ENCODE results near the gene P2RY12. TPM values are rescaled to one million over a fixed set of nuclear protein-coding genes. Genes with fewer than 3 reads are reported as not detected.

The P2RY12 gene
- total and polyA plus RNA-seq, 9 of the 15 experiments (the other 6 are each of a cell fraction or from before 2014, with no cell fraction given) = not detected

GRCh38 chr3:151372063-151372820, 12.3 kb downstream of the P2RY12 start:
- Histone ChIP-seq H3K4me2 (ENCODE audit: insufficient read depth, low read length) (no peak overlapping the region), H3K9me1 (ENCODE audit: control insufficient read depth, insufficient read depth, low read length) (no peaks in the 10 kb centered on the region), H3K4me1 (replicated peaks in 1 of 2; ENCODE audit: control insufficient read depth in 2 of 2, insufficient read depth in 2 of 2, low read length in 2 of 2) (no peaks in the 10 kb centered on the region), H3K36me3 (ENCODE audit: control insufficient read depth, insufficient read depth, low read length) (no peaks in the 10 kb centered on the region), H3K4me3 (no peak overlapping the region), H3K27ac (ENCODE audit: extremely low read depth, low read depth, low read length) (no peak overlapping the region), H3K9ac (ENCODE audit: insufficient read depth in 1 of 2, low read depth in 2 of 2, low read length in 2 of 2) (no peak overlapping the region), H3K27me3 (ENCODE audit: control insufficient read depth in 2 of 2, insufficient read depth in 2 of 2, low read length in 2 of 2) (0 out of 5 replicates have a peak, but pooled peaks cover 0 to 3% of the 10 kb centered on the region in 2 experiments), H3K9me3 (replicated peaks; ENCODE audit: control insufficient read depth, insufficient read depth, low read depth, low read length) (no peaks in the 10 kb centered on the region), H2AFZ (ENCODE audit: low read depth, low read length) (no peak overlapping the region), H3K79me2 (ENCODE audit: control insufficient read depth, insufficient read depth, low read length) (no peaks in the 10 kb centered on the region), H4K20me1 (replicated peaks; ENCODE audit: control insufficient read depth, insufficient read depth, low read length) (no peaks in the 10 kb centered on the region)
- 0% methylated on average over 4 of the region's 4 CpGs for WGBS (ENCODE audit: insufficient coverage, low coverage, missing lambda C conversion rate)
- no peak for ATAC-seq
- no peak for FAIRE-seq
- intact Hi-C loops (cut with micrococcal nuclease) (no loop called here), in situ Hi-C loops (cut with MboI) (no loop called here)
- ChIA-PET CTCF (ENCODE audit: low intra/inter-chr PET ratio) (no interaction called here), POLR2A (no interaction called here)
- TF ChIP-seq, protein P1, sequence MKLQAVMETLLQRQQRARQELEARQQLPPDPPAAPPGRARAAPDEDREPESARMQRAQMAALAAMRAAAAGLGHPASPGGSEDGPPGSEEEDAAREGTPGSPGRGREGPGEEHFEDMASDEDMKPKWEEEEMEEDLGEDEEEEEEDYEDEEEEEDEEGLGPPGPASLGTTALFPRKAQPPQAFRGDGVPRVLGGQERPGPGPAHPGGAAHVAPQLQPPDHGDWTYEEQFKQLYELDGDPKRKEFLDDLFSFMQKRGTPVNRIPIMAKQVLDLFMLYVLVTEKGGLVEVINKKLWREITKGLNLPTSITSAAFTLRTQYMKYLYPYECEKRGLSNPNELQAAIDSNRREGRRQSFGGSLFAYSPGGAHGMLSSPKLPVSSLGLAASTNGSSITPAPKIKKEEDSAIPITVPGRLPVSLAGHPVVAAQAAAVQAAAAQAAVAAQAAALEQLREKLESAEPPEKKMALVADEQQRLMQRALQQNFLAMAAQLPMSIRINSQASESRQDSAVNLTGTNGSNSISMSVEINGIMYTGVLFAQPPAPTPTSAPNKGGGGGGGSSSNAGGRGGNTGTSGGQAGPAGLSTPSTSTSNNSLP (IDR thresholded peaks at IDR 0.05; ENCODE audit: borderline replicate concordance, low read depth, low read length) = no peak
- TF ChIP-seq, protein P2, sequence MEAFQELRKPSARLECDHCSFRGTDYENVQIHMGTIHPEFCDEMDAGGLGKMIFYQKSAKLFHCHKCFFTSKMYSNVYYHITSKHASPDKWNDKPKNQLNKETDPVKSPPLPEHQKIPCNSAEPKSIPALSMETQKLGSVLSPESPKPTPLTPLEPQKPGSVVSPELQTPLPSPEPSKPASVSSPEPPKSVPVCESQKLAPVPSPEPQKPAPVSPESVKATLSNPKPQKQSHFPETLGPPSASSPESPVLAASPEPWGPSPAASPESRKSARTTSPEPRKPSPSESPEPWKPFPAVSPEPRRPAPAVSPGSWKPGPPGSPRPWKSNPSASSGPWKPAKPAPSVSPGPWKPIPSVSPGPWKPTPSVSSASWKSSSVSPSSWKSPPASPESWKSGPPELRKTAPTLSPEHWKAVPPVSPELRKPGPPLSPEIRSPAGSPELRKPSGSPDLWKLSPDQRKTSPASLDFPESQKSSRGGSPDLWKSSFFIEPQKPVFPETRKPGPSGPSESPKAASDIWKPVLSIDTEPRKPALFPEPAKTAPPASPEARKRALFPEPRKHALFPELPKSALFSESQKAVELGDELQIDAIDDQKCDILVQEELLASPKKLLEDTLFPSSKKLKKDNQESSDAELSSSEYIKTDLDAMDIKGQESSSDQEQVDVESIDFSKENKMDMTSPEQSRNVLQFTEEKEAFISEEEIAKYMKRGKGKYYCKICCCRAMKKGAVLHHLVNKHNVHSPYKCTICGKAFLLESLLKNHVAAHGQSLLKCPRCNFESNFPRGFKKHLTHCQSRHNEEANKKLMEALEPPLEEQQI (IDR thresholded peaks at IDR 0.05) = no peak
- TF ChIP-seq ZNF77 (CRISPR knock-in tag; IDR thresholded peaks at IDR 0.05) = no peak
- no peak for TF ChIP-seq ZBTB1 (CRISPR knock-in tag; IDR thresholded peaks at IDR 0.05; ENCODE audit: borderline replicate concordance, low read depth)
- no peak for TF ChIP-seq ZNF143 (CRISPR knock-in tag; IDR thresholded peaks at IDR 0.05)
- TF ChIP-seq CEBPZ (IDR thresholded peaks at IDR 0.05; ENCODE audit: borderline replicate concordance, low read depth, low read length) = no peak
- no peak for TF ChIP-seq SRSF7 (optimal IDR thresholded peaks at IDR 0.05; ENCODE audit: low read depth, low read length)
- no peak for TF ChIP-seq ZKSCAN1 (IDR thresholded peaks at IDR 0.05; ENCODE audit: low read depth, low read length)
- TF ChIP-seq SNRNP70 (optimal IDR thresholded peaks at IDR 0.05; ENCODE audit: low read depth, low read length) = no peak
- TF ChIP-seq CC2D1A (IDR thresholded peaks at IDR 0.05) = no peak
- no peak for DNase-seq (ENCODE audit: extremely low read depth in 1 of 4, low spot score in 3 of 4)
- no TSS peak for BruUV-seq (replicated peaks)

Data from K562 (cell line).